Tongue (tissue), 2 donors: Measurements from ENCODE around the gene C4orf54. TPM values are rescaled to one million over a fixed set of nuclear protein-coding genes. Genes with fewer than 3 reads are reported as not detected.

Experiments used
- DNase-seq: peaks from one replicate; pipeline ENCODE4 v3.0.0-alpha.2; 2015
- total RNA-seq: library from RNA; depleted of rRNA; stranded (reverse); fragments of >200 nt; gene quantifications from one replicate; pipeline ENCODE4 v1.2.3, GENCODE V29; 2014

The C4orf54 gene
- 243 TPM for total RNA-seq

DNA sequence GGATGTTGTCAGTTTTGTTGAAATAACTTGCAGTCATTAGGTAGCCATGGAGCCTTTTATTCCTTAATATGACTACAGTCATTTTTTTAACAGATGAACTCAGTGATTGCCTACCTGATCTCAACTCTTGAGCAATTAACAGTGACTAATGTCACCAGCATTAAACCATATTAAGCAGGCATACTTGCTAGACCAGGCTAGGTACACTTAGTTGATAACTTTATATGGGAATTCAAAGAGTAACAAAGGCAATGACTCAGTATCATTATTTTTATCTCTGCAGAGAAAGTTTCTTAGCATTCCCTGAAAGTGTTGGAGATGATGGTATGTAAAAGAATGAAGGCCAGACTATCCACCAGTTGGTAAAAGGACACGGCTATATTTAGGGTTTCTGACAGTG is at the start of gene C4orf54:
C4orf54 (minus strand) TSS at position 31 of the 400 bp plus-strand sequence. CDS start 3,180 bp downstream, outside the sequence.
- no peak for DNase-seq

DNA sequence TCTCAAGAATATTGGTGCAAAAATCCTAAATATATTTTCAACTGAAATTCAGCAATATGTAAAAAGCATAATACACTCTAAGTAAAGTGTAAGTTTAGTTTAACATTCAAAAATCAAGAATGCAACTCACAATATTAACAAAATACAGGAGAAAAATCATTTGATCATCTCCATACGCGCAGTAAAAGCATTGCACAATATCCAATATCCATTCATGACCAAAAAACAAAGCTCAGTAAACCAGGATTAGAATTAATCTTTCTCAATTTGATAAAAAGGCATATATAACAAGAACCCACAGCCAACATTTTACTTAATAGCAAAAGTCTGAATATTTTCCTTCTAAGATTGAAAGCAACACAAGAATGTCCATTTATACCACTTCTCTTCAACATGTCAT is 48.3 kb upstream of the C4orf54 start:
- no peak for DNase-seq

DNA sequence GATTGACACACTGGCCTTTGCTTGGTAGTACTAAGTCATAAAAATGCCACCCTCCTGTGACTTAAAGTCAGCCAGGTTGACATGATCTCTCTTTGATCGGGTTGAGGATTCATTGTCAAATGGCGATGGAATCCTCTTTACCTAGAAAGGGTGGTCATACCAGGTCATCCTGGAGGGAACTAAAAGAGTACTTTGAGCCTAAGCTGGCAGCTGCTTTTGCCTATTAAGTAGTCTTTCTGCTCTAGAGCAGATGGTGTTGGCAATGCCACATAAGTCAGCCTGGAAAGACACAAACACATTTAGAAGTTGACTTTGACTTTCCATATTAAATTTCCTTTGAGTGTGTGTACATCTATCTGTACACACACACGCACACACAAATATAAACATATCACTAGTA is 39.2 kb upstream of the C4orf54 start:
- DNase-seq = peak; percentile 74

DNA sequence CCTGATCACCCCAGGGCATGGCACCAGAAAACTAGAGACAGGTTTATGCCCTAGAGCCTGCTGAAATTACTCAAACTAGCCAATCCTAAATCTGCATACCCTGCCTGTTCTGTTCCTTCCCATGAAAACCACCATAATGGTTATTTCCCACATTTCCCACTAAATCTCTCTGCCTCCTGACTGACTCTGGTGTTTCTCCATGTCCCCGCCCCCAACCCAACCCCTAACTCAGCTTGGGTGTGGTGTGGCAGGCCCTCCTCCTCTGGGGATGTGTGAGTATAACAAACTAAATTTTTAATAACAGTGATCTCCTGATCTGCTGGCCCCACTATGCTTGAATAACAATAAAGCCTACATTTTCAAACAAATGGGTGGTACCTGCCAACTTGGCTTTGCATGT is 35.5 kb upstream of the C4orf54 start:
- DNase-seq = no peak

DNA sequence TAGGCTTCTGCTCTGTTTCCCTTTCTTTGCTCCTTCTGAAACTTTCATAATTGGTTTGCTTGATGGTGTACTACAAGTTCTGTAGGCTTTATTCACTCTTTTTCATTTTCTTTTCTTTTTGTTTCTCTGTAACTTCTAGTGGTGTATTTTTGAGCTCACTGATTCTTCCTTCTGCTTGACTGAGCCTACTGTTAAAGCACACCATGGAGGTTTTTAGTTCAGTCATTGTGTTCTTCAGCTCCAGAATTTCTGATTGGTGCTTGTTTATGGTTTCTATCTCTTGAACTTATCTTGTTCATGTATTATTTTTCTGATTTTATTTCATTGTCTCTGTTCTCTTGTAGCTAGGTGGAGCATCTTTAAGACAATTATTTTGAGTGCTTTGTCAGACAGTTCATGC is 33.4 kb upstream of the C4orf54 start:
- DNase-seq = no peak

DNA sequence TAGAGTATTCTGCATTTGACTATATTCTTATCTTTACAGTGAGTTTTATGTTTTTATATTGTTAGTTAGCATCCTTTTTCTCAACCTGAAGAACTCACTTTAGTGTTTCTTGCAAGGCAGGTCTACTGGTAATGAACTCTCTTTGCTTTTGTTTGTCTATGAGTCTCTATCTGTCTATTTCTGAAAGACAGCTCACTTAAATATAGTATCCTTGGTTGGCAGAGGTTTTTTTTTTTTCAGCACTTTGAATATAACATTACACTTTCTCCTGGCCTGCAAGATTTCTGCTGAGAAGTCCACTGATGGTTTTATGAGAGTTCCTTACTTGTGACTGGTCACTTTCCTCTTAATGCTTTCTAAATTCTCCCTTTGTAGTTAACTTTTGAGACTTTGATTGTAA is 32.8 kb upstream of the C4orf54 start:
- DNase-seq = no peak

DNA sequence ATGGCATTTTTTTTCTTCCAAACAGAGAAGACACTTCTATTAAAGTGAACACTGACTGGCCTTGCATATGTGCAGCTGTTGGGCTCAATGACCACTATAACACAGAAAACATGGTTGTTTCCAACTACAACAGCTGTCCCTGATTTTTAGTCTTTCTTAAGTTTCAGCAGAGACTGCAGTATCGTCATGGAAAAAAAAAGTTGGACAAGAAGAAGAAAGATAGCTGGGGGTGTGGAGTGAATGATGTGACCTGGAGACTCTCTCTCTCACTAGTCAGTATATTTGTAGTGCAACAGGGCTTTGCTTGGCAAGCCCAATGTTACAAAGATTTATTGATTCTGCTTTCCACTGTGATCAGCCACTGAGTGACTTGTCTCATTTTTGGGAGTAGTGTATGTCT is 29.5 kb upstream of the C4orf54 start:
- peak; percentile 96 for DNase-seq

DNA sequence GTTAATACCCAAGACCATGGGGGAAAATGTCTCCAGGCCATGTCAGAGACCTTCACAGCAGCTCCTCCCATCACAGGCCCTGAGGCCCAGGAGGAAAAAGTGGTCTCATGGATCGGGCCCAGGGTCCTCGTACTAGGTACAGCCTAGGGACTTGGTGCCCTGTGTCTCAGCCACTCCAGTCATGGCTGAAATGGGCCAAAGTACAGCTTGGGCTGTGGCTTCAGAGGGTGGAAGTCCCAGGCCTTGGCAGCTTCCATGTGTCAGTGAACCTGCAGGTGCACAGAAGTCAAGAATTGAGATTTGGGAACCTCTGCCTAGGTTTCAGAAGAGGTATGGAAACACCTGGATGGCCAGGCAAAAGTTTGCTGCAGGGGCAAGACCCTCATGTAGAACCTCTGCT is 27.6 kb upstream of the C4orf54 start:
- DNase-seq = no peak

DNA sequence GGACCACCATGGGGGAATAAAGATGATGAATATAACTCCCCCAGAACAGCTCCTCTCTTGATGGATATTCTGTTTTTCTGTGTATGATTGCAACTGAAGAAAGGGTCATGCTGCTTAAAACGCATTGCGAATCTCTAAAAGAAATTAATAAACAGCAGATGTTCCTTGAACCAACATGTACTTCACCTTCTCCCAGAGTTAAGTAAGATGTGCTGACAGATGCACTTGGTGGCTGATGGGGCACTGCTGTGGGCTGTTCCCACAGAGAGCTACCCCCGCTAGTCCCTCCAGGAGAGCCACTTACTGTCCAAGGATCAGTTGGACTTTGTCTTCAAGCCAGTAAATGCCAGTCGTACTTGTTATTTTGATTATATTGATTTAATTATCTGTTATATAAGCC is 26.3 kb upstream of the C4orf54 start:
- DNase-seq = peak; percentile 47

DNA sequence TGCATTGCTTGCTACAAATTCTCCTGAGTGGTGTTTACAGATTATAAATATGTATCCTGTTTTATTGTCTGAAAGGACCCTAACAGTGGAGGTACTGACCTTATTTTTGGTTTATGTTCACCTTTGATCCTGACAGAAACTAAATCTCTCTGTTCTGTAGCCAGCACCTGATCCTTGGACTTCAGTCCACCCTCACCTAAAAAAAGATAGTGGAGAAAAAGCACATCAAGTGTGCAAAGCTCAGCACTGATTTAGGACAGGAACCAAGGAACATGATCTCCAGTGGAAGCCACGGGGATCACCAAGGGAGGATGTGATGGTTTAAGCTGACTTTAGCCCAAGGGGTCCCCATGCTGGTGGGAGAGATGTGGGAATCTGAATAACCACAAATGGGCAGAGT is 22.3 kb upstream of the C4orf54 start:
- DNase-seq = no peak

DNA sequence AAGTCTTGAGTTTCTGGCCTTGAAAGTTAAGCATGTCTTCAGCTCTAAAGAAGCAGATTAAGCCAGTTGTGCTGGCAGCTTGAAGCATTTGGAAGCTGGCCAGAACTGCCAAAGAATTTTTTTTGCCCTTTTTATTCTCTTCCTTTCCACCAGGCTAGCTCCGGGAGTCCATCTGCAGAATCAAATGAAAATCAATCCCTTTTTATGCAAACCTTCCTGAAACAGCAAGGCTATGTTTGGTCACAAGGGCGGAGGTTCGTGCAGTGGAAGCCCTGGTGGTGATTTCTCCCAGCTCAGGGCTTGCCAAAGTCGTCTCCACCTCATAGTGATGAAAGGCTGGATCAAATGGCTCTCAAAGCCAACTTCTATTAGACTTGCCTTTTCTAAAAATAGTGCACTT is 21.6 kb upstream of the C4orf54 start:
- DNase-seq = peak; percentile 92

DNA sequence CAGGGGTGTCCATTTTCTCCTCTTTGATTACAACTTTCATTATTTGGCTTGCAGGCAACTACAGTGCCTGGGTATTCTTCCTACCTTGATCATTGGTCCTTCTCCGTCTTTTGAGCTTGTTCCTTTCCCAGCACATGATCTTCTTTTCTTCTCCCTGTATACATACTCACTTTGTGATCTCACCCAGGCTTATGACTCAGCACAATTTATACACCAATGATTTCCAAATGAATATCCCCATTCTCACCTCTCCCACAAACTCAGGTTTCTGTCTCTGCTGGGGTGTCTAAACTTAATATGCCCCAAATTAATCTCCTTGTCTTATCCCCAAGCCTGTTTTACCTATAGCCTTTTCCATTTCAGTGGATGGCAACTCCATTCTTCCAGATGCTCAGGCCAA is 19.5 kb upstream of the C4orf54 start:
- no peak for DNase-seq

DNA sequence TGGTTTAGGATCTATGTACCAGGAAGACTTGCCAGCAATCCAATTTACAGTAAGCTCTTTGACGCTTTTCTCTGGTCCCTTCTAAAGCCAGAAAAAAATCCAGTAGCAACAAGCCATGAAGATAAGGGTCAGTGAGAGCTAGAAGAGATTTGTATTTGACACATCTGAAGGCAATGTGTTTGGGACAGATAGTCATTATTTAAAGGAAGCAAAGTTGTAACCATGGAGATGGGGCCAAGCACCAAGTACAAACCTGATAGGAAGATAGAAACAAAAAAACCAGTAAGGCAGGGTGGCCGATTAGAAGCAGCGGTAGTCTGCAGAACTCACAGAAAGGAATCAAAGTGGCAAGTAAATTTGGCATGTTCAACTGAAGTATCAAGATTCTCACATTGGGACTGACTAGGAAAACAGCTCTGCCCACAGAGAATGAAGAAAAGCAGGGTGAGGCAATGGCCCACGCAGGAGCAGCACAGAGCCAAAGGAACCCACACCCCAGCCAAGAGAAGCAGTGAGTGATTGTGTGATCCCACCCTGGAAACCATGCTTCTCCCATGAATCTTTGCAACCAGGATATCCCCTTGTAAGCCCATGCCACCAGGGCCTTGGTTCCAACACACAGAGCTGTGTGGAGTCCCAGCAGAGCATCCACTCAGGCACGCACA is 12.9 kb upstream of the C4orf54 start:
- DNase-seq = no peak

DNA sequence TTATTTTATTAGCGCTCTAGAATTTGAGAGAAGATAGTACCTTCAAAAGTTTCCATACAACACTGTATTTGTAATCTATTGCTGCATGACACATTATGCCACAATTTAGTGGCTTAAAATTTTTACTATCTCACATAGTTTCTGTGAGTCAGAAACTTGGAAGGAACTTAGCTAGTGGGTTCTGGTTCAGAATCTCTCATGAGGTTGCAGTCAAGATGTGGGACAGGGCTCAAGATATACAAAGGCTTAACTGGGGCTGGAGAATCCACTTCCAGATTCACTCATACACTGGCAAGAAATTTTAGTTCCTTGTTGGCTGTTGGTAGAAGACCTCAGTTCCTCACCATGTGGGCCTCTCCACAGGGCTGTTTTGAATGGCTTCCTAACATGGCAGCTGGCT is 11.5 kb upstream of the C4orf54 start:
- DNase-seq = no peak

DNA sequence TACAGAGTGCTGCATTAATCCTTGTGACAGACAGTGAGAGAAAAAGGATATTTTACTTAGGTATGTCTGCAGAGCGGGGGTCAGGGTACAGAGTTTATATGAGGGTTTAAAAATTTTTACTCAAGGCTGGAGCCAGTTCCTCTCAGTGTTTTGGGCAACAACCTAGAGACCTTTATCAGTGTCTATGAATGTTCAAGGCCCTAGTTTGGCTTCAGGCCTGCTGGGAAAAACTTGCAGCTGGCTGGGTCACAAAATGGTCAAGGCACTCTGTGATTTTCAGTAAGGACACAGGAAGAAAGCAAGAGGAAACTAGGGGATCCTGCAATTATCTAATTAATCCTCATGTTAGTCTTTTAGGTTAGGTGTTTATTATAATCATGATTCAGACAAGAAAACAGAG is 10.8 kb upstream of the C4orf54 start:
- DNase-seq = no peak

DNA sequence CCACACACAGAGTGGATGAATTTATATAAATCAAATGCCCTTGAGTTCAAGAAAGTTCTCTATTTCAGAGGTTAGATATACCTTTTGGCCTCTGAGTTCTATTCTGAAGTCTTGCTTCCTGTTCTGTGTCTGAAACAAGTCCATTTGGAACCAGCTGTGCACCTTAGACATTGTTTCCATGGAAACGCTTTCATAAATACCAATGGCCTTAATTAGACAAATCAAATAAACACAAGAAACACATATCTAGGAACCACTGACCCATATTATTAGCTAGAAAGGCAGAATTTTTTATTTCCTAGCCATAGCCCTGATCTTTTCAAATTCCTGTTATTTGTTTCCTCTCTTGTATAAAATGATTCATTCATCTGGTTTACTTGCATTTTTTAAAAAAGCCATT is 8.4 kb upstream of the C4orf54 start:
- no peak for DNase-seq

DNA sequence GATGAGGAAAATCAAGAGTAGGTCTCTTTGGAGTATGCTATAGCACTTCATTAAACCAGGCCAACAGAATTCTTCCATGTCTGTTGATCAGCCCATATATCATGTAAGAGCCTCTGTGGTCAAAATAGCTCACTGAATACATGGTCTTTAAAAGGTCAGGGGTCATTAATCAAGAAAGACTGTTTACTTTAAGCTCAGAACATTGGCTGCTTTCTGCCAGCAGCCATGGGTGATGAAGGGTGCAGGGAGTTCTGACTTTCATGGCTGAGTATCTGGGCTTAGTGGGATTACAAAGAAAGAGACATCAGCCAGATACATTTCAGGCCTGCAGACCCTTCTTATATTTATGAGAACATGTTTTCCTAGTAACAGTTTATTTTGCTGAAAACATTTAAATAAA is 7.1 kb upstream of the C4orf54 start:
- peak; percentile 45 for DNase-seq

DNA sequence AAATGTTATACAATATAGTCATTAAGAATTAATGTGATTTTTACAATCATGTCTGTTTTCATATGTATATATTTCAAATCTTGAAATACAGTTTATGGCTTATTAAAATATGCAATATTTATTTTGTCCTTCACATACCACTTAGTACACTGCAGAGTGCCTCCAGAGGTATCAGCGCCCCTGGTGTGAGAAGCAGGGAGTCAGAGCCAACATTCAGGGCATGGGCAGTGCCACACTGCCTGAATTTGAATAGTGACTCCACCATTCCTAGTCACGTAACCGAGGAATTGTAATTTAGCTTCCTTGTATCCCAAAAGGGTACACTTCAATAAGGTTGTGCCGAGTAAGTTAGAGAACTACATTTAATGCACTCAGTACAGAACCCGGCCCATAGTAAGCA is 4.3 kb upstream of the C4orf54 start:
- DNase-seq = no peak

DNA sequence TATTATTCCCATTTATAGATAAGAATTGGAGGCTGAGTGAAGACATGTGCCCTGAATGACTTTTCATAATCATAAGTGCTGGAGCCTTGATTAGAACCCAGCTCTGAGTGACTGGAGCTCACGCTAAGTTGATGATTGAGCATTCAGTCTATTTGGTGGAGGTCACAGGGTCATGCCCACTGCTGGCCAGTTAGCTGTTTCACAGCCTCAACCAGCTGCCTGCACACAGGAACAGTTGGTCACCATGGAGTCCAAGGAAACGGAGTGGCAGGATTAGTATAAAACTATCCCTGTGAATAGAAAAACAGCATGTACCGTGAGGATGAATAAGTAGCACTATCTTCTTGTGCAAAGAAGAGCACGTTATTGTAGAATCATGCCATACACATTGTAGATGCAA is 1.0 kb upstream of the C4orf54 start:
- DNase-seq = no peak

DNA sequence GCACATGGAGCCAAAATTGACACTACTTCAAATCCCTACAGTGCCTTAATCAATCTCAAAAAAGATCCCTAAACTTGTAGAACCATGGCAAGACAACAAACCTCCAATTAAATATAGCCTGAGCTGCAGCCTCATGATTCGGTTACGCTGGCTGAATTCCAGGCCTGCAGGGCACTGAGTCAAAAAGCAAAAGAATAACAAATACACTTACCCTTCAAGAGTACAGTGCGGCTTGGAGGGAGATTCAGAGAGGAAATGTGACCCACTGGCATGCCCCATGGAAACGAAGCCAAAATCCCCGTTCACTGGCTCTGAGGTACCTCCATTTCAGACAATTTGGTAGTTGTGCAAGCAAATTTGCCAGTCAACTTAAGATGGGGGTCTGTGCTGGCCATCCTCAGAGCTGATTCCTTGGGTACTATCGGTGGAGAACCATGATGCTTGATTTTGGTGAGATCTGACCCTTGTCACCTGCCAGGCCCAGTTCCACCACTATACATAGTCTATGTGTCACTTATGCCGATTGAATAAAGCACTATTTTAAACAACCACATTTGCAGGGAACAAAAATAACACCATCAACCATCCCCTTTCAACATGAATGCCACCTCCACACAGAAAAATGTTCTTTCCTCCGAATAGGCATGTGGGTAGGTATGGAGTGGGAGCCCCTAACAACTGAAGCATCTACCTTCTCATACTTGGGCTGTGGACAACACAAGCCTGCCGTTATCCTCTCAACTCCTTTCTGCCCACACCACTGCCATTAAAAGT is 2.1 kb downstream of the C4orf54 start:
- peak; percentile 87 for DNase-seq

DNA sequence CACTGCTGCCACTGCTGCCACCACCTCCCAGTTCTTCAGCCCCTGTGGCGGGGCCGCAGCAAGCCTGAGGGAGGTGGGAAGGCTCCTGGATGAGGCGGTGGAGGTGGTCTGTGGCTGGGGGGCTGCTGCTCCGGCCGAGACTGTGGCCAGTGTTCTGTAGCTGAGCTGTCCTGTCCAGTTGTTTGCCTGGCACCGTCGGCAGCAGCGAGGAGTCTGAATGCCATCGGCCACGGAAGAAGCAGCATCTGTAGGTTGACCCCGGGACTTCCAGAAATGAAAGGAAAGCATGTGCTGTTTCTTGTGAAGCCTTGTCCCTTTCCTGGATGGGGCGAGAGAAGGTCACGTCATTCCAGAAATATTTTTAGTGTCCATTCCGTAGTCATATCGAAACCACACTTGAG is 3.3 kb downstream of the C4orf54 start:
- DNase-seq = peak; percentile 54

DNA sequence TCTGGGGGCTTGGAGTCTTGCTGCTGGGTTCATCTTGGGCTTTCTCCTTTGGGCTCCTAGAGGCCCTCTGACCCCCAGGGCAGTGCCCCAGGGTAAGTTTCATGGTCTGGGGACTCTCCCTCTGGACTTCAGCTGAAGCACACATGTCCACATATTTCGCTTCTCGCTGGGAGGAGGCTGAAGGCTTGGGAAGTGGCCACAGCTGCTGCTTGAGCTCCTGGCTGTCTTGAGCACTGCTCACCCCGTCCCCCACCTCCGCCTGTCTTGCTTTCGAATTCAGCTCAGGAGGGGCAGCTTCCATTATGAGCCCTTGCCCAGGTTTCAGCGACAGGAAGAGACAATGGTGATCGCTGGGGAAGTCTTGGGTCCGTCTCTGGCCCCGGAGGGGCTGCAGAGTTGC is 3.7 kb downstream of the C4orf54 start:
- peak; percentile 73 for DNase-seq

DNA sequence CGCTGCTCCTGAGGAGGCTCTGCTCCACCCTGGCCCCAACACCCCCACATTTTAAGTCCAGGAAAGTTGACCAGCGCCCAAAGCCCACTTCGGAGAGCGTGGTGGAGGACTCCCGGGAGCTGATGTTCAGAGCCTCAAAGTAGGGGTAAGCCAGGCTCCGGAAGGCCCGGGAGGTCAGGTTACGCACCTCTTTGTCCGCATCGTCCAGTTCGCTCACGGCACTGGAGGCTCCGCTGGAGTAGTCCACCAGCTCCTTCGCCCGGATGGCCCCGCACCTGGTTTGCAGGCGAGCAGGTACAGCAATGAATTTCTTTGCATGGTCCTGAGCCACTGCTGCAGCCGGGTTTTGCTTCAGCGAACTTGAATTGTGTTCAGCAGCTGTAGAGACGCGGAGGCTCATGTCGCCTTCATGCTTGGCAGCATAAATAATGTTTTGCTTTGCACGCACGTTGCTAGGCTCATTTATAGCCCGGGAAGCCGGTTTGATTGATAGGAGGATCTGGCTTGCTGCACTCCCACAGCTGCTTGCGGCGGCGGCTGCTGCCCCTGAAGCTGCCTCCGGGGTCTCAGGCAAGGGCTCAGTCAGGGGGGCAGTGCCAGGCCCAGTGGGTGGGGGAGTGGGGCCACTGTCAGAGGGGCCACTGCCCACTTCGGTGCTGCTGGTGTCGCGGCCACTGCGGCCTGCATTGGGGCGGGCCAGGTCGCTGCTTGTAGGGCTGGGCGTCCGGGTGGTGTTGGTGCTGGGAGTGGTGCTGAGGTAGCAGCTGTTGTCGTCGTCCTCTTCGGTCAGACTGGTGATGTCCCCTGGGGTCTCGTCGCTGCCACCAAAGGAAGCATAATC is 4.8 kb downstream of the C4orf54 start:
- DNase-seq = peak; percentile 95
